ENCODE results near the gene KIAA1217. TPM values are rescaled to one million over a fixed set of nuclear protein-coding genes. Genes with fewer than 3 reads are reported as not detected.

The KIAA1217 gene
- total RNA-seq, 1 donor from 2014 or later, result 13.0 TPM

GRCh38 chr10:24384954-24385353, 176.0 kb downstream of the KIAA1217 start:
- no peak for DNase-seq (ENCODE audit: low spot score in 2 of 2)
- intact Hi-C loops (cut with DNase I), result loop anchor here (5.0 kb wide), 1 partner anchor 82 kb away; no protein-coding TSS in a partner anchor
- H3K27me3 ChIP-seq, result no peaks in the 10 kb centered on the region
- no peak overlapping the region for H3K4me3 ChIP-seq
- no peaks in the 10 kb centered on the region for H3K36me3 ChIP-seq
- no peaks in the 10 kb centered on the region for H3K9me3 ChIP-seq
- H3K27ac ChIP-seq, result no peak overlapping the region
- H3K4me1 ChIP-seq, result peaks cover 2 to 11% of the 10 kb centered on the region in 2 donors
- no peak for TF ChIP-seq CTCF (IDR thresholded peaks at IDR 0.05)

DNA sequence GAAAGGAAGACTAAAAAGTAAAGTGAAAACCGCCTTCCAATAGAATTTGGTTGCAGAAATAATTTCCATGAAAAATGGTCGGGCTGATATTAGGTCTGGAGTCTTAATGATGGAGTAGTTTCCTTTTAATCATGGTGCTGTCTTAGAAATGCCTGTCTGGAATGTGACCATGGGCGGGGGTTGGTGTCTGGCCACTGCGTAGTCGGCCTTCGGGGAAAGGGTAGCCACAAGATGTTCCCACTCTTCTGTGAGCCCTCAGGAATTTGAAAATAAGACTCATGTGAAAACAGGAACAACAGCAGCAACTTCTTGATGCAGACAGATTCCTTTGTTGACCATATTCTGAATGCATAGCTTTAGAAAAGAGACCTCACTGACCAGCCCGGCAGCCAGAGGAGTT, 176.8 kb downstream of the KIAA1217 start:
- Histone ChIP-seq H3K9me3 (no peaks in the 10 kb centered on the region), H3K27ac (no peak overlapping the region), H3K4me3 (no peak overlapping the region), H3K4me1 (peaks cover 2 to 11% of the 10 kb centered on the region in 2 donors), H3K27me3 (no peaks in the 10 kb centered on the region), H3K36me3 (no peaks in the 10 kb centered on the region)
- TF ChIP-seq CTCF (IDR thresholded peaks at IDR 0.05), result no peak
- no peak for DNase-seq (ENCODE audit: low spot score in 2 of 2)
- intact Hi-C loops (cut with DNase I), result no loop called here

DNA sequence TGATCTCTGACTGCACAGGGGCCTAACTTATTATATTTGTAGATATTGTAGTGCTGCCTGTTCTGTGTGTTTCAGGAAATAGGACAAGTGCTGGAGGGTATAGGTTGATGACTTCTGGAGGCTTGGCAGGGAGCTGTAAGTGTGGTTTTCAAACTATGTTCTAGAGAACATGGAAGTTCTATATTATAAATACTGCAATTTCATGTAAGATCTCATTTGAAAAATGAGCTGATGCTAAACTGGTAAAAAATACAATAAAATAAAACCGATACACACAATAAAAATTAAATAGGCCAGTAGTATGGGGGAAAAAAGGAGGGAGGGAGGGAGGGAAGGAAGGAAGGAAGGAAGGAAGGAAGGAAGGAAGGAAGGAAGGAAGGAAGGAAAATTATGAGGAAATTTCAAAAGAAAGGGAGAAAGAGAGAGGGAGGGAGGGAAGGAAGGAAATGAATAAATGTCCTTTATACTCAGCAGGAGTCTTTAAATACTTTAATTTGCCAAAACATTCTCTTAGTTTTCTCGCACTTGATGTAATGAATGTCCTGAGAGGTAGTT, 181.3 kb downstream of the KIAA1217 start:
- intact Hi-C loops (cut with DNase I), result loop anchor here (5.0 kb wide), 1 partner anchor 37 kb away; no protein-coding TSS in a partner anchor
- Histone ChIP-seq H3K9me3 (no peaks in the 10 kb centered on the region), H3K36me3 (no peaks in the 10 kb centered on the region), H3K4me3 (no peak overlapping the region), H3K27ac (no peak overlapping the region), H3K27me3 (no peaks in the 10 kb centered on the region), H3K4me1 (no peaks in the 10 kb centered on the region)
- TF ChIP-seq CTCF (IDR thresholded peaks at IDR 0.05), result no peak
- no peak for DNase-seq (ENCODE audit: low spot score in 2 of 2)

DNA sequence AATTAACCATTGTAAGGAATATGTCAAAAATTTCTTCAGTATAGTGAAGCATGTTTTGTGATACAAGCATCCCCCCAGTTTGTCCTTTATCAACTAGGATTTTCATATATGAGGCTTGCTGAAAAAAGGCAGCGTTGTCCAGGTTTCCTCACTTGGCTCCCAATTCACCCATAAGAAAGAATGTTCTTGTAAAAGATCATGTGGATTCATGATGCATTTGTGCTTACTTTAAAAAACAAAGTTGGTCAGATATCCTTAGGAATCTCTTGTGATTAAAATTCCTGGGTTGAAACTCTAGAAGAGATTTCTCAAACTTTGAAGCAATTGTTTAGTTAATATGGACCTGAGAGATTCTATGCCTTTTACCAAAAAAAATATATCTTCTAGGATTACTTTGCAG, 181.8 kb downstream of the KIAA1217 start:
- Histone ChIP-seq H3K4me3 (no peak overlapping the region), H3K36me3 (no peaks in the 10 kb centered on the region), H3K4me1 (no peaks in the 10 kb centered on the region), H3K27ac (no peak overlapping the region), H3K9me3 (no peaks in the 10 kb centered on the region), H3K27me3 (no peaks in the 10 kb centered on the region)
- TF ChIP-seq CTCF (IDR thresholded peaks at IDR 0.05), result no peak
- no peak for DNase-seq (ENCODE audit: low spot score in 2 of 2)
- intact Hi-C loops (cut with DNase I), result loop anchor here (5.0 kb wide), 1 partner anchor 37 kb away; no protein-coding TSS in a partner anchor

DNA sequence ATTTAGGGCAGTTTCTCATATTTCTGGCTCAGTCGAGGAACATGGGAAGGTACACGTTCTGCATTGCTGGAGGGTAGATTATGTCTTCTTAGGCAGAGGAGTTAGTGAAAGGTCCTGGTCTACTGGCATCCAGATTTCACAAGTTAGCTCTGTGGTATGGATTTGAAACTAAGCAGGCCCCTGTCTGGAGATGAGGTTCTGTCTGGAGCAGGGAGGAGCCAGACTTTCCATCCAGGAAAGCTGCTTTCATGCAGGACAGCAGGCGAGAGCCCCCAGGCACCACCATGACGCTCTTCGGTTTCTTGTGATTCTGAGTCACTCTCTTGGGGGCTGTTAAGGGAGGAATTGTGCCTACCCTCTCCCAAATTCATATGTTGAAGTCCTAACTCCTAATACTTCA, 184.3 kb downstream of the KIAA1217 start:
- no peaks in the 10 kb centered on the region for H3K9me3 ChIP-seq
- intact Hi-C loops (cut with DNase I), result loop anchor here (5.0 kb wide), 1 partner anchor 34 kb away; no protein-coding TSS in a partner anchor

More for the DNA sequence above, 184.3 kb downstream of the KIAA1217 start:
- Histone ChIP-seq H3K4me3 (no peak overlapping the region), H3K4me1 (no peaks in the 10 kb centered on the region), H3K36me3 (no peaks in the 10 kb centered on the region), H3K27me3 (no peaks in the 10 kb centered on the region), H3K27ac (no peak overlapping the region)
- no peak for DNase-seq (ENCODE audit: low spot score in 2 of 2)
- no peak for TF ChIP-seq CTCF (IDR thresholded peaks at IDR 0.05)
